ENCODE results near the gene CFAP54. TPM values are rescaled to one million over a fixed set of nuclear protein-coding genes. Genes with fewer than 3 reads are reported as not detected.

The CFAP54 gene
- total and polyA plus RNA-seq, 7 donors: 0.03 to 0.14 (median 0.08) TPM; not detected in 3

GRCh38 chr12:96892104-96892503 is 402.7 kb downstream of the CFAP54 start:
- TF ChIP-seq, protein P1, sequence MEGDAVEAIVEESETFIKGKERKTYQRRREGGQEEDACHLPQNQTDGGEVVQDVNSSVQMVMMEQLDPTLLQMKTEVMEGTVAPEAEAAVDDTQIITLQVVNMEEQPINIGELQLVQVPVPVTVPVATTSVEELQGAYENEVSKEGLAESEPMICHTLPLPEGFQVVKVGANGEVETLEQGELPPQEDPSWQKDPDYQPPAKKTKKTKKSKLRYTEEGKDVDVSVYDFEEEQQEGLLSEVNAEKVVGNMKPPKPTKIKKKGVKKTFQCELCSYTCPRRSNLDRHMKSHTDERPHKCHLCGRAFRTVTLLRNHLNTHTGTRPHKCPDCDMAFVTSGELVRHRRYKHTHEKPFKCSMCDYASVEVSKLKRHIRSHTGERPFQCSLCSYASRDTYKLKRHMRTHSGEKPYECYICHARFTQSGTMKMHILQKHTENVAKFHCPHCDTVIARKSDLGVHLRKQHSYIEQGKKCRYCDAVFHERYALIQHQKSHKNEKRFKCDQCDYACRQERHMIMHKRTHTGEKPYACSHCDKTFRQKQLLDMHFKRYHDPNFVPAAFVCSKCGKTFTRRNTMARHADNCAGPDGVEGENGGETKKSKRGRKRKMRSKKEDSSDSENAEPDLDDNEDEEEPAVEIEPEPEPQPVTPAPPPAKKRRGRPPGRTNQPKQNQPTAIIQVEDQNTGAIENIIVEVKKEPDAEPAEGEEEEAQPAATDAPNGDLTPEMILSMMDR (IDR thresholded peaks at IDR 0.05): no peak
- Histone ChIP-seq H3K36me3 (ENCODE audit: insufficient read depth in 1 of 2, low read depth in 1 of 2) (no peaks in the 10 kb centered on the region), H3K27me3 (ENCODE audit: insufficient read depth in 3 of 3, low read length in 2 of 3) (peaks cover 0 to 3% (median 0%) of the 10 kb centered on the region in 3 donors), H3K9me3 (no peaks in the 10 kb centered on the region), H3K4me1 (no peaks in the 10 kb centered on the region), H3K4me3 (no peak overlapping the region), H3K27ac (no peak overlapping the region)
- 53 to 69% (median 63%) methylated on average over 3 of the region's 3 CpGs for WGBS, 3 donors
- intact Hi-C loops (cut with DNase I): no loop called here
- no peak for ATAC-seq
- DNase-seq: no peak

- Histone ChIP-seq H3K4me1 (no peaks in the 10 kb centered on the region), H3K27me3 (ENCODE audit: insufficient read depth in 3 of 3, low read length in 2 of 3) (no peaks in the 10 kb centered on the region), H3K27ac (no peak overlapping the region), H3K9me3 (no peaks in the 10 kb centered on the region), H3K36me3 (ENCODE audit: insufficient read depth in 1 of 2, low read depth in 1 of 2) (no peaks in the 10 kb centered on the region), H3K4me3 (no peak overlapping the region)
- DNase-seq: no peak
- no peak for ATAC-seq
- 64 to 69% (median 64%) methylated on average over 3 of the region's 3 CpGs for WGBS, 3 donors
- TF ChIP-seq, protein P1 (IDR thresholded peaks at IDR 0.05): no peak
- intact Hi-C loops (cut with DNase I): no loop called here
These were observed 408.0 kb downstream of the CFAP54 start for GRCh38 chr12:96897421-96897820.

DNA sequence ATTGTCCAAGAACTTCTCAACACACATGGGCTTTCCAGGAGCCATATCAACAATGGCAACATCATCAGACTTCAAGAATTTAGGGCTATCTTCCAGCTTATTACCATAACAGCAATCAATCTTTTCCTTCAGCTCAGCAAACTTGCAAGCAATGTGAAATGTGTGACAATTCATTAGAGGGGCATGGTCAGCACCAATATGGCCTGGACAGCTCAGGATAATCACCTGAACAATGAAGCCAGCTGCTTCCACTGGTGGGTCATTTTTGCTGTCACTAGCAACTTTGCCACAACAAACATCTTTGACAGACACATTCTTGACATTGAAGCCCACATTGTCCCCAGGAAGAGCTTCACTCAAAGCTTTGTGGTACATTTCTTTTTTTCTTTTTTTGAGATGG is 411.8 kb downstream of the CFAP54 start:
- Histone ChIP-seq H3K4me1 (no peaks in the 10 kb centered on the region), H3K4me3 (no peak overlapping the region), H3K27ac (no peak overlapping the region), H3K9me3 (no peaks in the 10 kb centered on the region), H3K36me3 (ENCODE audit: insufficient read depth in 1 of 2, low read depth in 1 of 2) (no peaks in the 10 kb centered on the region), H3K27me3 (ENCODE audit: insufficient read depth in 3 of 3, low read length in 2 of 3) (no peaks in the 10 kb centered on the region)
- intact Hi-C loops (cut with DNase I): no loop called here
- DNase-seq (no peak), ATAC-seq (no peak)
- TF ChIP-seq, protein P1 (IDR thresholded peaks at IDR 0.05): no peak

DNA sequence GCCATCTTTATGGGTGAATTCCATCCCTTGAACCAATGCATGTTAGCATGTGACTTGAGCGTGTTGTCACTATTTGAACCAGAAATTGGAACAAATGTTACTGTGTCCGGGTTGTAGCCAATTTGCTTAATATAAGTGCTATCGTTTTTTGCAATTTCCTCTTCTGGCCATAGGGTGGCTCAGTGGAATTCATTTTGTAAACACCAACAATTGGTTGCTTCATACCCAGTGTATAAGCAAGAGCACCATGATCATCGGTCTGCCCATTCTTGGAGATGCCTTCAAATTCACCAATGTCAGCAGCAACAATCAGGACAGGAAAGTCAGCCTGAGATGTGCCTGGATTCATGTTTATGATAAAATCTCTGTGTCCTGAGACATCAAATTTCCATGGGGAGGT is 412.7 kb downstream of the CFAP54 start:
- DNase-seq: no peak
- no peak for ATAC-seq
- TF ChIP-seq, protein P1 (IDR thresholded peaks at IDR 0.05): no peak

GRCh38 chr12:96906498-96906848 is 417.1 kb downstream of the CFAP54 start:
- intact Hi-C loops (cut with DNase I): no loop called here
- peak in 1 of 4 donors; percentile 22 for ATAC-seq
- 25 to 36% (median 33%) methylated on average over 9 of the region's 9 CpGs for WGBS, 3 donors

More for the DNA sequence above, 412.7 kb downstream of the CFAP54 start:
- Histone ChIP-seq H3K4me1 (no peaks in the 10 kb centered on the region), H3K9me3 (no peaks in the 10 kb centered on the region), H3K27ac (no peak overlapping the region), H3K27me3 (ENCODE audit: insufficient read depth in 3 of 3, low read length in 2 of 3) (no peaks in the 10 kb centered on the region), H3K4me3 (no peak overlapping the region), H3K36me3 (ENCODE audit: insufficient read depth in 1 of 2, low read depth in 1 of 2) (no peaks in the 10 kb centered on the region)
- intact Hi-C loops (cut with DNase I): no loop called here
- WGBS, 3 donors: 73 to 78% (median 76%) methylated on average over 4 of the region's 4 CpGs

More at GRCh38 chr12:96906498-96906848, 417.1 kb downstream of the CFAP54 start:
- no peak for DNase-seq
- H3K27me3 ChIP-seq (ENCODE audit: insufficient read depth in 3 of 3, low read length in 2 of 3): no peaks in the 10 kb centered on the region
- no peaks in the 10 kb centered on the region for H3K9me3 ChIP-seq
- H3K4me3 ChIP-seq: peak overlapping the region; percentile 96
- TF ChIP-seq, protein P1 (IDR thresholded peaks at IDR 0.05): no peak
- H3K27ac ChIP-seq: peak overlapping the region; percentile 87
- H3K4me1 ChIP-seq: peaks cover 21% of the 10 kb centered on the region
- no peaks in the 10 kb centered on the region for H3K36me3 ChIP-seq (ENCODE audit: insufficient read depth in 1 of 2, low read depth in 1 of 2)
